Endothelial cell of umbilical vein (primary cell): ENCODE results near the gene SCYGR4.

Experiments
- EZH2 ChIP-seq: IDR thresholded peaks from 2 replicates; pipeline ENCODE4 v1.6.1; 2012; ENCODE audit warnings: borderline replicate concordance, low read depth, mild to moderate bottlenecking, moderate library complexity, low read length, inconsistent platforms; ENCODE audit not compliant: severe bottlenecking
- FOS ChIP-seq: IDR thresholded peaks from 2 replicates; pipeline ENCODE4 v1.6.1; 2011; ENCODE audit warnings: mild to moderate bottlenecking, low read length, moderate library complexity, borderline replicate concordance; ENCODE audit not compliant: insufficient read depth
- GATA2 ChIP-seq: IDR thresholded peaks from 2 replicates; pipeline ENCODE4 v1.7.0; 2011; ENCODE audit warnings: low read depth, mild to moderate bottlenecking, moderate library complexity, mixed read lengths, low read length; ENCODE audit not compliant: insufficient read length, insufficient read depth
- JUN ChIP-seq: IDR thresholded peaks from 2 replicates; pipeline ENCODE4 v1.6.1; 2011; ENCODE audit warnings: borderline replicate concordance, low read depth; ENCODE audit not compliant: insufficient read length, insufficient read depth
- MYC ChIP-seq: IDR thresholded peaks from one replicate; pipeline ENCODE4 v1.6.1; 2011; ENCODE audit warnings: mild to moderate bottlenecking, low read depth, low read length
- POLR2A ChIP-seq: IDR thresholded peaks from 2 replicates; pipeline ENCODE4 v1.6.1; 2012; ENCODE audit warnings: low read depth, mild to moderate bottlenecking, control low read depth, low read length
- POLR2AphosphoS5 ChIP-seq: IDR thresholded peaks from 2 replicates; pipeline ENCODE4 v1.6.1; 2012; ENCODE audit warnings: low read depth, mild to moderate bottlenecking, control low read depth, low read length, moderate library complexity; ENCODE audit not compliant: insufficient read depth
- TF ChIP-seq, protein P1 (sequence below), 2 donors: IDR thresholded peaks; 1 replicate in 1 of 2; 2 replicates in 1 of 2; pipeline ENCODE4 v1.5.1; 2011; ENCODE audit warnings: low read length in 2 of 2, mild to moderate bottlenecking in 2 of 2, moderate library complexity in 2 of 2, control low read depth in 1 of 2, inconsistent platforms in 1 of 2, low read depth in 1 of 2; ENCODE audit not compliant: insufficient read depth in 1 of 2; ENCODE audit errors: extremely low read depth in 1 of 2
- TF ChIP-seq, protein P2 (sequence below): IDR thresholded peaks from 2 replicates; pipeline ENCODE4 v1.6.1; 2011; ENCODE audit not compliant: insufficient read depth, insufficient read length

DNA sequence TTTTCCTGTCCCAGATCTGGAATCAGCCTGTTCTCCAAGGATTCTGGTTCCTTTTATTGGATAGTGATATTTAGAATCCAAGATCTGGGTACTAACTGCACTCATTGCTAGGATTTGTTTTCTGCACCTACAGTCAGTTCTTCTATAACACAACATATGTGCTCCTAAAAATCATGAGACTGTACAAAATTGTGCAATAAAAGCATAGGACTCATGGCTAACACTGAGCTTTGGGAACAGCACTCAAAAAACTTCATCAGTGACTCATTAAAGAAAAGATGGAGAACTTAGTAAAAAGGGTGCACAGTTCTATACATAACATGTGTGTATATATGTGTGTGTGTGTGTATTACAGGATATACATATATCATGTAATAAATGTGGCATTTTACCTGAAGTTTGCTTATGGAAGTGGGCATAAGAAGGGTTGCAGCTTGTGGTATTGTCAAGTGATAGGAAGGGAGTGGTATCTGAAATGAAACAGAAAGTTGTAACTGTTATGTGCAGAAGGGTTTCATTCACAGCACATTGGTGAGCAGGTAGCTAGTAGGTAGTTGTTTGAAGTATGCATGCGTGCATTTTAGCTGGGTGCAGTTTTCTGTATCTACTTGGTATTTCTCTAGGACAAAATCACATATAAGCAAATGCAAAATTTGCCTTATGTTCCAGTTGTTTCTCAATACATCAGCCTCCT lies 24.5 kb upstream of the SCYGR4 start:
- TF ChIP-seq POLR2AphosphoS5 (no peak), EZH2 (no peak), POLR2A (no peak), MYC (no peak), JUN (no peak), GATA2 (no peak), FOS (no peak)
- TF ChIP-seq, protein P1, sequence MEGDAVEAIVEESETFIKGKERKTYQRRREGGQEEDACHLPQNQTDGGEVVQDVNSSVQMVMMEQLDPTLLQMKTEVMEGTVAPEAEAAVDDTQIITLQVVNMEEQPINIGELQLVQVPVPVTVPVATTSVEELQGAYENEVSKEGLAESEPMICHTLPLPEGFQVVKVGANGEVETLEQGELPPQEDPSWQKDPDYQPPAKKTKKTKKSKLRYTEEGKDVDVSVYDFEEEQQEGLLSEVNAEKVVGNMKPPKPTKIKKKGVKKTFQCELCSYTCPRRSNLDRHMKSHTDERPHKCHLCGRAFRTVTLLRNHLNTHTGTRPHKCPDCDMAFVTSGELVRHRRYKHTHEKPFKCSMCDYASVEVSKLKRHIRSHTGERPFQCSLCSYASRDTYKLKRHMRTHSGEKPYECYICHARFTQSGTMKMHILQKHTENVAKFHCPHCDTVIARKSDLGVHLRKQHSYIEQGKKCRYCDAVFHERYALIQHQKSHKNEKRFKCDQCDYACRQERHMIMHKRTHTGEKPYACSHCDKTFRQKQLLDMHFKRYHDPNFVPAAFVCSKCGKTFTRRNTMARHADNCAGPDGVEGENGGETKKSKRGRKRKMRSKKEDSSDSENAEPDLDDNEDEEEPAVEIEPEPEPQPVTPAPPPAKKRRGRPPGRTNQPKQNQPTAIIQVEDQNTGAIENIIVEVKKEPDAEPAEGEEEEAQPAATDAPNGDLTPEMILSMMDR (IDR thresholded peaks at IDR 0.05; ENCODE audit: extremely low read depth in 1 of 2, insufficient read depth in 1 of 2, low read depth in 1 of 2, low read length in 2 of 2): no peak
- TF ChIP-seq, protein P2, sequence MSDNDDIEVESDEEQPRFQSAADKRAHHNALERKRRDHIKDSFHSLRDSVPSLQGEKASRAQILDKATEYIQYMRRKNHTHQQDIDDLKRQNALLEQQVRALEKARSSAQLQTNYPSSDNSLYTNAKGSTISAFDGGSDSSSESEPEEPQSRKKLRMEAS: no peak
